SK-N-SH treated with all-trans-retinoic acid at 6 μM for 48 hours (cell line): ENCODE results near the gene PLA2G15.

ENCODE experiments used
- ATAC-seq: fragments of 200-7000 bp; cut with Tn5 transposase; 3 replicates; pipeline ENCODE4 v1.9.1; 2020; ENCODE audit warnings: mild to moderate bottlenecking, moderate library complexity
- ARNTL ChIP-seq: fragments of 450-650 bp; formaldehyde crosslinking; IDR thresholded peaks from 2 replicates; pipeline ENCODE4 v1.5.0; 2020; ENCODE audit warnings: low read depth, mild to moderate bottlenecking, moderate library complexity, borderline replicate concordance
- BACH2 ChIP-seq: fragments of 250-450 bp; sonication (Bioruptor Pico); IDR thresholded peaks from 2 replicates; pipeline ENCODE4 v1.9.0; 2021; ENCODE audit warnings: mild to moderate bottlenecking, borderline replicate concordance
- CREB5 ChIP-seq: fragments of 250-450 bp; sonication (Bioruptor Pico); IDR thresholded peaks from 2 replicates; pipeline ENCODE4 v1.5.1; 2020; ENCODE audit warnings: low read depth, mild to moderate bottlenecking, moderate library complexity
- CSDC2 ChIP-seq: fragments of 250-450 bp; sonication (Bioruptor Pico); IDR thresholded peaks from 2 replicates; pipeline ENCODE4 v1.5.0; 2020; ENCODE audit warnings: mild to moderate bottlenecking, moderate library complexity
- CSRNP3 ChIP-seq: fragments of 250-450 bp; sonication (Bioruptor Pico); IDR thresholded peaks from 2 replicates; pipeline ENCODE4 v1.5.1; 2021; ENCODE audit warnings: mild to moderate bottlenecking, moderate library complexity
- ESRRG ChIP-seq: fragments of 250-450 bp; sonication (Bioruptor Pico); IDR thresholded peaks from 2 replicates; pipeline ENCODE4 v1.6.1; 2021; ENCODE audit warnings: mild to moderate bottlenecking
- GLIS3 ChIP-seq: fragments of 250-450 bp; sonication (Bioruptor Pico); IDR thresholded peaks from 2 replicates; pipeline ENCODE4 v1.5.0; 2020; ENCODE audit warnings: mild to moderate bottlenecking, moderate library complexity
- ISL1 ChIP-seq: fragments of 250-450 bp; sonication (Bioruptor Pico); IDR thresholded peaks from 2 replicates; pipeline ENCODE4 v2.1.2; 2022; ENCODE audit warnings: mild to moderate bottlenecking, moderate library complexity
- OSR1 ChIP-seq: fragments of 250-450 bp; sonication (Bioruptor Pico); IDR thresholded peaks from 2 replicates; pipeline ENCODE4 v1.8.0; 2022; ENCODE audit warnings: moderate library complexity, mild to moderate bottlenecking, inconsistent platforms
- PATZ1 ChIP-seq: fragments of 250-450 bp; sonication (Bioruptor Pico); IDR thresholded peaks from 2 replicates; pipeline ENCODE4 v1.8.0; 2020; ENCODE audit warnings: mild to moderate bottlenecking, moderate library complexity, borderline replicate concordance
- POU6F1 ChIP-seq: fragments of 250-450 bp; sonication (Bioruptor Pico); IDR thresholded peaks from 2 replicates; pipeline ENCODE4 v1.8.0; 2021; ENCODE audit warnings: low read depth, mild to moderate bottlenecking, moderate library complexity, borderline replicate concordance
- PPARA ChIP-seq: fragments of 250-450 bp; sonication (Bioruptor Pico); IDR thresholded peaks from 2 replicates; pipeline ENCODE4 v1.5.0; 2020; ENCODE audit warnings: mild to moderate bottlenecking, borderline replicate concordance
- RARB ChIP-seq: fragments of 250-450 bp; sonication (Bioruptor Pico); IDR thresholded peaks from 2 replicates; pipeline ENCODE4 v1.8.0; 2021; ENCODE audit warnings: mild to moderate bottlenecking, moderate library complexity
- SNAI2 ChIP-seq: fragments of 250-450 bp; sonication (Bioruptor Pico); IDR thresholded peaks from 2 replicates; pipeline ENCODE4 v1.5.0; 2020; ENCODE audit warnings: mild to moderate bottlenecking, moderate library complexity
- TOX ChIP-seq: fragments of 250-450 bp; sonication (Bioruptor Pico); IDR thresholded peaks from 2 replicates; pipeline ENCODE4 v1.8.0; 2021; ENCODE audit warnings: mild to moderate bottlenecking, moderate library complexity, borderline replicate concordance
- TSHZ2 ChIP-seq: fragments of 250-450 bp; sonication (Bioruptor Pico); IDR thresholded peaks from 2 replicates; pipeline ENCODE4 v1.5.0; 2020; ENCODE audit warnings: mild to moderate bottlenecking, moderate library complexity
- ZC3H10 ChIP-seq: fragments of 250-450 bp; sonication (Bioruptor Pico); IDR thresholded peaks from 2 replicates; pipeline ENCODE4 v1.5.1; 2021; ENCODE audit warnings: mild to moderate bottlenecking, moderate library complexity
- ZFP3 ChIP-seq: fragments of 250-450 bp; sonication (Bioruptor Pico); IDR thresholded peaks from 2 replicates; pipeline ENCODE4 v1.5.0; 2020; ENCODE audit warnings: mild to moderate bottlenecking, moderate library complexity
- ZNF70 ChIP-seq: fragments of 450-650 bp; formaldehyde crosslinking; IDR thresholded peaks from 2 replicates; pipeline ENCODE4 v1.5.0; 2020; ENCODE audit warnings: mild to moderate bottlenecking, moderate library complexity
- ZNF8 ChIP-seq: fragments of 450-650 bp; formaldehyde crosslinking; IDR thresholded peaks from 2 replicates; pipeline ENCODE4 v1.5.0; 2020; ENCODE audit warnings: mild to moderate bottlenecking, moderate library complexity

The PLA2G15 gene

GRCh38 chr16:68264128-68265077 is 19.2 kb downstream of the PLA2G15 start, which contains the start of gene SLC7A6:
Gene SLC7A6, plus strand, starts transcription at chr16:68264526. Its CDS starts 10,201 bp downstream, at chr16:68274727.
- TF ChIP-seq TOX (CRISPR knock-in tag) (no peak), CREB5 (CRISPR knock-in tag) (no peak), BACH2 (CRISPR knock-in tag) (no peak), PATZ1 (CRISPR knock-in tag) (no peak), ISL1 (CRISPR knock-in tag) (no peak), CSDC2 (no peak), PPARA (no peak), GLIS3 (CRISPR knock-in tag) (no peak), ZNF70 (CRISPR knock-in tag) (no peak)
- ATAC-seq = peak; percentile 66

- TF ChIP-seq CSRNP3 (no peak), TSHZ2 (no peak), ZFP3 (CRISPR knock-in tag) (no peak), ISL1 (CRISPR knock-in tag) (no peak), CSDC2 (no peak), POU6F1 (CRISPR knock-in tag) (no peak), RARB (no peak), ZNF8 (no peak), BACH2 (CRISPR knock-in tag) (no peak), OSR1 (CRISPR knock-in tag) (no peak), GLIS3 (CRISPR knock-in tag) (no peak), SNAI2 (CRISPR knock-in tag) (no peak), ARNTL (no peak), ZC3H10 (CRISPR knock-in tag) (no peak), PPARA (no peak), CREB5 (CRISPR knock-in tag) (no peak), ESRRG (CRISPR knock-in tag) (no peak)
- ATAC-seq = peak; percentile 77
Observed at GRCh38 chr16:68265078-68265920, 20.1 kb downstream of the PLA2G15 start.
